Forelimb muscle (tissue), 1 donor: ENCODE results near the gene INSYN2A. TPM values are rescaled to one million over a fixed set of nuclear protein-coding genes. Genes with fewer than 3 reads are reported as not detected.

Source experiments
- DNase-seq: peaks from one replicate; pipeline ENCODE4 v3.0.0-alpha.2; 2013; ENCODE audit warnings: low read depth
- polyA plus RNA-seq: library from polyadenylated mRNA; unstranded; fragments of 120-200 nt; gene quantifications from one replicate; pipeline ENCODE4 v1.2.1, GENCODE V29; 2013; ENCODE audit not compliant: insufficient read length

The INSYN2A gene
- polyA plus RNA-seq, 1 donor, result 1.1 TPM

- no peak for DNase-seq
Observed at GRCh38 chr10:127195571-127196281, 665 bp downstream of the INSYN2A start.

- DNase-seq, result no peak
Observed at GRCh38 chr10:127195041-127195506, 1.3 kb downstream of the INSYN2A start.

GRCh38 chr10:127194599-127194998, 1.8 kb downstream of the INSYN2A start:
- no peak for DNase-seq

- no peak for DNase-seq
Observed at GRCh38 chr10:127194111-127194510, 2.3 kb downstream of the INSYN2A start.

- DNase-seq, result no peak
Observed at GRCh38 chr10:127193125-127193524, 3.3 kb downstream of the INSYN2A start.

- DNase-seq, result no peak
Observed at GRCh38 chr10:127190427-127190826, 6.0 kb downstream of the INSYN2A start.

GRCh38 chr10:127189226-127189625, 7.2 kb downstream of the INSYN2A start:
- no peak for DNase-seq

GRCh38 chr10:127186813-127187212, 9.6 kb downstream of the INSYN2A start:
- DNase-seq, result no peak

- no peak for DNase-seq
Observed at GRCh38 chr10:127184582-127184981, 11.8 kb downstream of the INSYN2A start.

GRCh38 chr10:127182161-127182560, 14.2 kb downstream of the INSYN2A start:
- DNase-seq, result no peak

GRCh38 chr10:127179612-127180250, 16.7 kb downstream of the INSYN2A start:
- DNase-seq, result no peak

GRCh38 chr10:127176649-127177048, 19.7 kb downstream of the INSYN2A start:
- no peak for DNase-seq

- no peak for DNase-seq
Observed at GRCh38 chr10:127175357-127176110, 20.9 kb downstream of the INSYN2A start.

GRCh38 chr10:127174866-127175265, 21.5 kb downstream of the INSYN2A start:
- no peak for DNase-seq

- DNase-seq, result no peak
Observed at GRCh38 chr10:127168261-127168660, 28.1 kb downstream of the INSYN2A start.

GRCh38 chr10:127162841-127163240, 33.5 kb downstream of the INSYN2A start:
- no peak for DNase-seq

- no peak for DNase-seq
Observed at GRCh38 chr10:127161482-127161881, 34.9 kb downstream of the INSYN2A start.

GRCh38 chr10:127159648-127160245, 36.6 kb downstream of the INSYN2A start:
- no peak for DNase-seq

- DNase-seq, result no peak
Observed at GRCh38 chr10:127158662-127159061, 37.7 kb downstream of the INSYN2A start.

GRCh38 chr10:127157506-127158200, 38.7 kb downstream of the INSYN2A start:
- DNase-seq, result no peak

GRCh38 chr10:127157089-127157488, 39.3 kb downstream of the INSYN2A start:
- no peak for DNase-seq
